ENCODE data around the gene NT5DC3.

DNA sequence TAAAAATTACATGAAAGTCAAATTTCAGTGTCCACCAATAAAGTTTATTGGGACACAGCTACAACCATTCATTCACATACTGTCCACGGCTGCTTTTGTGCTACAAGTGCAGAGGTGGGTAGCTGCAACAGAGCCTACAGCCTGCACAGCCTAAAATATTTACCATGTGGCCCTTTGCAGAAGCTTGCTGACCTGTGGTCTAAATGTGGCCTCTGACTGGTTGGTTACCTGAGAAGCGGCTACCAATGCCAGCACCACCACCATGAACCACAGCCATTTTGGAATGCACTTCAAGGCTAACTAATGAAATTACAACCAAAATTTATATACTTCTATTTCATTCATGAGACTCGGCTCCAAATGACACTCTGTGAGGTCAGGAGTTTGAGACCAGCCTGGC lies 58.6 kb downstream of the NT5DC3 start:
- TF ChIP-seq CTCF (IDR thresholded peaks at IDR 0.05) (no peak), POLR2A (IDR thresholded peaks at IDR 0.05) (no peak)
